Body of pancreas (tissue), 4 donors: ENCODE data around the gene MLPH.

ENCODE experiments used
- CTCF ChIP-seq, 7 experiments: fragments of 450-650 bp in 4 of 7; fragments of 200-600 bp in 3 of 7; sonication (generic) in 3 of 7; IDR thresholded peaks; one replicate each; pipeline ENCODE4 v1.5.1; 2016 to 2019; ENCODE audit warnings: antibody characterized with exemption in 7 of 7
- POLR2A ChIP-seq, 3 donors: fragments of 450-650 bp; IDR thresholded peaks; one replicate each; pipeline ENCODE4 v1.6.1; 2016; ENCODE audit warnings: antibody characterized with exemption in 3 of 3, mild to moderate bottlenecking in 2 of 3

- TF ChIP-seq CTCF (IDR thresholded peaks at IDR 0.05) (no peak), POLR2A (IDR thresholded peaks at IDR 0.05) (no peak)
Measured at GRCh38 chr2:237465515-237466148, 21.4 kb upstream of the MLPH start.
